ENCODE results near the gene DGKI. TPM values are rescaled to one million over a fixed set of nuclear protein-coding genes. Genes with fewer than 3 reads are reported as not detected.

DGKI gene
- total and polyA plus RNA-seq, 5 donors from 2014 or later, result not detected

GRCh38 chr7:137546671-137547070, 300.1 kb downstream of the DGKI start:
- no peak overlapping the region for H3K27ac ChIP-seq (ENCODE audit: insufficient read depth, low read length, poor library complexity, severe bottlenecking)
- no peaks in the 10 kb centered on the region for H3K4me1 Mint-ChIP-seq
- H3K4me3 Mint-ChIP-seq, result no peak overlapping the region
- no peaks in the 10 kb centered on the region for H3K27me3 Mint-ChIP-seq
- no peaks in the 10 kb centered on the region for H3K9me3 ChIP-seq (ENCODE audit: control insufficient read depth in 2 of 2, low read length in 2 of 2)
- H3K9me3 Mint-ChIP-seq, result peaks cover 0 to 4% (median 0%) of the 10 kb centered on the region in 7 donors
- H3K4me3 ChIP-seq (ENCODE audit: low read depth, low read length), result no peak overlapping the region
- H3K27me3 ChIP-seq (ENCODE audit: control insufficient read depth, insufficient read depth, low read length), result no peaks in the 10 kb centered on the region
- no peak for DNase-seq
- no peak overlapping the region for H3K27ac Mint-ChIP-seq
- no peaks in the 10 kb centered on the region for H3K36me3 Mint-ChIP-seq
- H3K4me1 ChIP-seq (ENCODE audit: control insufficient read depth, insufficient read depth, low read length, poor library complexity, severe bottlenecking), result no peaks in the 10 kb centered on the region
- no peaks in the 10 kb centered on the region for H3K36me3 ChIP-seq (ENCODE audit: control insufficient read depth, insufficient read depth, low read length)
- no peak for ATAC-seq (ENCODE audit: low read depth in 2 of 2)

DNA sequence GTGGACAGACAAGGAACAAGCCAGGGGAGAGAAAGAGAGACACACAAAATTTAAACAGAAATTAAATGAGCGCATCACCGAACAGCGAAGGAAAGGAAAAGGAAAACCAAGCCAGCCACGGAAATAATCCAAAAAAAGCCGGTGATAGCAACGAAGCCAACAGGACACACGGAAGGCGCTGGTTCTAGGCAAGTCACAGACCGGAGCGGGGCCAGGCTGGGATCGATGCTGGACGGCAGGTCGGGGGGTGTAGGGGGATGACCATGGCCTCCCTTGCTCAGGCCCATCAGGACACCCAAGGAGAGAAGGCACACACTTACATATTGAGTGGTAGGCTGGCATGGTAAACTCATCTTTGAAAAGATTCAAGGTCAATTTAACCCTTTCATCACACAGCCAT, 300.8 kb downstream of the DGKI start:
- Mint-ChIP-seq H3K4me1 (no peaks in the 10 kb centered on the region), H3K27ac (no peak overlapping the region), H3K9me3 (peaks cover 0 to 7% (median 1%) of the 10 kb centered on the region in 7 donors), H3K4me3 (no peak overlapping the region), H3K36me3 (no peaks in the 10 kb centered on the region), H3K27me3 (no peaks in the 10 kb centered on the region)
- H3K27ac ChIP-seq (ENCODE audit: insufficient read depth, low read length, poor library complexity, severe bottlenecking), result no peak overlapping the region
- ATAC-seq (ENCODE audit: low read depth in 2 of 2) (no peak), DNase-seq (no peak)
- no peaks in the 10 kb centered on the region for H3K27me3 ChIP-seq (ENCODE audit: control insufficient read depth, insufficient read depth, low read length)
- no peaks in the 10 kb centered on the region for H3K9me3 ChIP-seq (ENCODE audit: control insufficient read depth in 2 of 2, low read length in 2 of 2)
- no peaks in the 10 kb centered on the region for H3K36me3 ChIP-seq (ENCODE audit: control insufficient read depth, insufficient read depth, low read length)
- no peaks in the 10 kb centered on the region for H3K4me1 ChIP-seq (ENCODE audit: control insufficient read depth, insufficient read depth, low read length, poor library complexity, severe bottlenecking)
- no peak overlapping the region for H3K4me3 ChIP-seq (ENCODE audit: low read depth, low read length)

DNA sequence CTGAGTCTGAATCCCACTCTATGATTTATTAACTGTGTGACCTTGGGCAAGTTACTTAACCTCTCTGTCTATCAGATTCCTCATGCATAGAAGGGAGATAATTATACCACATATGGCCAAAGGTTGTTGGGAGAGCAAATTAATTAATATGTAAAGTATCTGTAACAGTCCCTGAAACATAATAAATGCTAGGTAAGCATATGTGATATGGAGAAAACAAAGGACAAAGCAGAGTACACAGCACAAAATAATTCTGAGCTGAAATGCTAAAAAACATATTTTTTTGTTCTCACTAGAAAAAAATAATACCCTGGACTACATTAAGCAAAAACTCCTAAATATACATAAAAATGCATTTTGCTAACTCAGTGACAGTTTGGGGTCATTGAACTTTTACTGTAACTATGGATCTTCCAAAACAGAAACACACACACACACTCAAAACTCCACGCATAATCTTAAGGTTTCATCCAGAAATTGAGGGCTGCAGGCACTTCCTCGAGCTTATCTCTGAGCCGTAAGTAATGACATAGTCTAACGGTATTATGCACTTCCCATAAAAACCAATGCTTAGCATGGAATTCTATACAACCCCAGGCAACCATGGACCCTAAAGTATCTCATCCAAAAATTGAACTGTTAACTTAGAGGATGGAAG, 301.6 kb downstream of the DGKI start:
- H3K27ac ChIP-seq (ENCODE audit: insufficient read depth, low read length, poor library complexity, severe bottlenecking), result no peak overlapping the region
- ATAC-seq (ENCODE audit: low read depth in 2 of 2) (no peak), DNase-seq (no peak)
- H3K4me1 ChIP-seq (ENCODE audit: control insufficient read depth, insufficient read depth, low read length, poor library complexity, severe bottlenecking), result no peaks in the 10 kb centered on the region
- H3K27me3 Mint-ChIP-seq, result no peaks in the 10 kb centered on the region
- no peak overlapping the region for H3K4me3 ChIP-seq (ENCODE audit: low read depth, low read length)
- H3K9me3 Mint-ChIP-seq, result peaks cover 0 to 6% (median 1%) of the 10 kb centered on the region in 7 donors
- no peaks in the 10 kb centered on the region for H3K36me3 ChIP-seq (ENCODE audit: control insufficient read depth, insufficient read depth, low read length)
- H3K4me3 Mint-ChIP-seq, result no peak overlapping the region
- H3K4me1 Mint-ChIP-seq, result peaks cover 0 to 4% (median 0%) of the 10 kb centered on the region in 4 donors
- H3K27me3 ChIP-seq (ENCODE audit: control insufficient read depth, insufficient read depth, low read length), result no peaks in the 10 kb centered on the region
- no peaks in the 10 kb centered on the region for H3K36me3 Mint-ChIP-seq
- no peak overlapping the region for H3K27ac Mint-ChIP-seq
- no peaks in the 10 kb centered on the region for H3K9me3 ChIP-seq (ENCODE audit: control insufficient read depth in 2 of 2, low read length in 2 of 2)

DNA sequence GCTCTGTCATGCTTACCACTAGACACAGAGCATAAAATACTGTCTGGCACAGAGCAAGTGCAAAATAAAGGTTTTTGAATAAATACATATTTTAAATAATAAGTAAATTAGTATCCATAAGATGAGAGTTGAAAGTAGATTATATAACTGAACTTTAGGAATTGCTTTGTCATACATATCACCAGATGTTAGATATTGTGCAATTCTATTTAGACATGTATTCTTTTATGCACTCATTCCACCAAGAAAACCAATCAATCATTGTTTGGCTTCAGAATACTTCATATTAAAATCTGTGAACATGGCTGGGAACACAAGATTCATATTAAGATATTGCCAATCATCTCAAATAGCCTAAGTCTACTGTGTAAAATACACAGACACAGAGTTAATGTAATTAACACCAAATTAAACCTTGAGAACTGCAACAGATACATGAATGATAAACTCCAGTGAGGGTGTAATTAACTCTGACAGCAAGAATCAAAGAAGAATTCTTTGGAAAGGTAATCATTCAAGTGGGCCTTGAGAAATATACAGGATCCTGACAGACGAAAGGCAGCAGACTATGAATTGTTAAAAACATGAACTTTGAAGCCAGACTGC, 302.2 kb downstream of the DGKI start:
- ATAC-seq (ENCODE audit: low read depth in 2 of 2), result no peak
- Histone ChIP-seq H3K4me3 (ENCODE audit: low read depth, low read length) (no peak overlapping the region), H3K27ac (ENCODE audit: insufficient read depth, low read length, poor library complexity, severe bottlenecking) (no peak overlapping the region), H3K36me3 (ENCODE audit: control insufficient read depth, insufficient read depth, low read length) (no peaks in the 10 kb centered on the region), H3K27me3 (ENCODE audit: control insufficient read depth, insufficient read depth, low read length) (no peaks in the 10 kb centered on the region), H3K9me3 (ENCODE audit: control insufficient read depth in 2 of 2, low read length in 2 of 2) (no peaks in the 10 kb centered on the region), H3K4me1 (ENCODE audit: control insufficient read depth, insufficient read depth, low read length, poor library complexity, severe bottlenecking) (no peaks in the 10 kb centered on the region)
- Mint-ChIP-seq H3K9me3 (peaks cover 0 to 6% (median 1%) of the 10 kb centered on the region in 7 donors), H3K36me3 (no peaks in the 10 kb centered on the region), H3K4me3 (no peak overlapping the region), H3K27me3 (no peaks in the 10 kb centered on the region), H3K4me1 (peaks cover 0 to 4% (median 0%) of the 10 kb centered on the region in 4 donors), H3K27ac (no peak overlapping the region)
- DNase-seq, result no peak

DNA sequence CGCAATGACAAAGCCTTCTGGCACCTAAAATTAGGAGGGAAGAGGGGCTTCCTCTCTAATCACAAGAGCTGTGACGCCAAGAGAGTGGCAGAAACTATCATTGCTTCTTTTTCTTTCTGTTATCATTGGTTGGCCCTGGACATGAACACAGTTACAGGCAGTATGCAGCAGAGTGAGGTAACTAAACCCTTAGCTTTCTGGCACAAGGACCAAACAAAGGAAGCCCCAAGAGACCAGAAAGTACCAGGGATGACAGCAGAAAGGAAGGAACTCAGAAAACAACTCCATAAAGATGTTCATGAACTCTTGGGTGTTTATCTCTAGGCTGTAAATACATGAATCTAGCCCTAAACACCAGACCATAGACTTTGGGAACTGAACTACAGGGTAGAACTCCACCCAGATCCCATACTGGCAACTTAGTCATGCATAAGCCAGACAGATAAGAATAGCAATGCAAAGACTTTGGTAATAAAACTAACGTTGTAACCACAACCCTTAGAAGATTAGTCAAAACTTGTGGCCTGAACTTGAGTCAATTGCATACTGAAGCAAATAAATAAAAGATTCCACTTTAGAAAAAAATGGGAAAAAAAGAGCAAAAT, 307.6 kb downstream of the DGKI start:
- no peaks in the 10 kb centered on the region for H3K36me3 ChIP-seq (ENCODE audit: control insufficient read depth, insufficient read depth, low read length)
- H3K4me3 ChIP-seq (ENCODE audit: low read depth, low read length), result no peak overlapping the region
- no peaks in the 10 kb centered on the region for H3K4me1 ChIP-seq (ENCODE audit: control insufficient read depth, insufficient read depth, low read length, poor library complexity, severe bottlenecking)
- H3K9me3 ChIP-seq (ENCODE audit: control insufficient read depth in 2 of 2, low read length in 2 of 2), result no peaks in the 10 kb centered on the region
- Mint-ChIP-seq H3K36me3 (no peaks in the 10 kb centered on the region), H3K4me3 (no peak overlapping the region), H3K4me1 (peaks cover 0 to 4% (median 0%) of the 10 kb centered on the region in 4 donors), H3K27ac (no peak overlapping the region), H3K27me3 (no peaks in the 10 kb centered on the region), H3K9me3 (peaks cover 0 to 6% (median 3%) of the 10 kb centered on the region in 7 donors)
- H3K27ac ChIP-seq (ENCODE audit: insufficient read depth, low read length, poor library complexity, severe bottlenecking), result no peak overlapping the region
- no peak for DNase-seq
- H3K27me3 ChIP-seq (ENCODE audit: control insufficient read depth, insufficient read depth, low read length), result no peaks in the 10 kb centered on the region
- ATAC-seq (ENCODE audit: low read depth in 2 of 2), result no peak

DNA sequence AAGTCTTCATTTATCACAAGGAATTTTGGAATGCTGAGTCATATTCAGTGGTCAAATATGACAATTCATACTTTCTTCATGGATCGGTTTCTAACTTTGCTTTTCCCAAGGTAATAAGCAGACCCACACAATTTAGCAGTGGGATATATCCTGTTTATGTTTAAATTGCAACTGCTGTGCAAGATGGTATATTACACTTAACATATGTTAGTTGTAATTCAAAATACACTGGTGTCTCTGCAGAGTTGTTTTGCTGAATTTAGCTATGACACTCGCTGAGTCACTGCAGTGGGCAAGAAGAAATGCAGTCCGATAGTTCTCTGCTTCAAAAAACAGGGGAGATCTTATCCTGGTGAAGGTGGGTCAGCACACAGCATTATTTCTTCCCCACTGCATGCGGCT, 308.4 kb downstream of the DGKI start:
- H3K9me3 Mint-ChIP-seq, result peaks cover 0 to 6% (median 3%) of the 10 kb centered on the region in 7 donors
- no peaks in the 10 kb centered on the region for H3K36me3 Mint-ChIP-seq
- ATAC-seq (ENCODE audit: low read depth in 2 of 2) (no peak), DNase-seq (no peak)
- H3K27ac Mint-ChIP-seq, result no peak overlapping the region
- no peak overlapping the region for H3K4me3 Mint-ChIP-seq
- no peak overlapping the region for H3K4me3 ChIP-seq (ENCODE audit: low read depth, low read length)
- no peaks in the 10 kb centered on the region for H3K27me3 ChIP-seq (ENCODE audit: control insufficient read depth, insufficient read depth, low read length)
- H3K4me1 Mint-ChIP-seq, result peaks cover 0 to 4% (median 0%) of the 10 kb centered on the region in 4 donors
- no peaks in the 10 kb centered on the region for H3K36me3 ChIP-seq (ENCODE audit: control insufficient read depth, insufficient read depth, low read length)
- H3K9me3 ChIP-seq (ENCODE audit: control insufficient read depth in 2 of 2, low read length in 2 of 2), result no peaks in the 10 kb centered on the region
- no peaks in the 10 kb centered on the region for H3K4me1 ChIP-seq (ENCODE audit: control insufficient read depth, insufficient read depth, low read length, poor library complexity, severe bottlenecking)
- no peaks in the 10 kb centered on the region for H3K27me3 Mint-ChIP-seq
- H3K27ac ChIP-seq (ENCODE audit: insufficient read depth, low read length, poor library complexity, severe bottlenecking), result no peak overlapping the region

DNA sequence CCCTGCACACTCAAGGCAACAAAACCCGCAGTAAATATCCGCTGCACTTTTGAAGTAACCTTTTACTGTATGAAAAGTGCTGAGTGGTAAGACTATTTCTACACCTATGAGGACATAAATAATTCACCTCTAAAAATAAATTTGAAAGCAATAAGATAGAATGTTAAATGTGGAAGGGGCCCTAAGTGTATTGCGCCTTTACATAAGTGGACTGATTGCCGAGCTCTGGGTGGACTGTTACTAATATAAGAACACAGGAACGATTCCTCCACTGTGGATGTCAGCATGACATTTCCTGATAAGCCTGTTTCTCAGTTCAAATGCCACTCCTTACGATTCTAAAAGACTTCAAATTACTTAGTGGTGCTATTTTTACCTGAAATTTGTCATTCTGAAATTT, 311.2 kb downstream of the DGKI start:
- no peaks in the 10 kb centered on the region for H3K36me3 ChIP-seq (ENCODE audit: control insufficient read depth, insufficient read depth, low read length)
- H3K4me1 ChIP-seq (ENCODE audit: control insufficient read depth, insufficient read depth, low read length, poor library complexity, severe bottlenecking), result no peaks in the 10 kb centered on the region
- no peak overlapping the region for H3K27ac ChIP-seq (ENCODE audit: insufficient read depth, low read length, poor library complexity, severe bottlenecking)
- H3K27me3 Mint-ChIP-seq, result no peaks in the 10 kb centered on the region
- H3K9me3 Mint-ChIP-seq, result peaks cover 0 to 3% (median 0%) of the 10 kb centered on the region in 7 donors
- no peaks in the 10 kb centered on the region for H3K36me3 Mint-ChIP-seq
- H3K27me3 ChIP-seq (ENCODE audit: control insufficient read depth, insufficient read depth, low read length), result no peaks in the 10 kb centered on the region
- no peaks in the 10 kb centered on the region for H3K4me1 Mint-ChIP-seq
- no peak for DNase-seq
- no peak overlapping the region for H3K27ac Mint-ChIP-seq
- ATAC-seq (ENCODE audit: low read depth in 2 of 2), result no peak
- no peak overlapping the region for H3K4me3 Mint-ChIP-seq
- no peak overlapping the region for H3K4me3 ChIP-seq (ENCODE audit: low read depth, low read length)
- H3K9me3 ChIP-seq (ENCODE audit: control insufficient read depth in 2 of 2, low read length in 2 of 2), result no peaks in the 10 kb centered on the region

Measured in CD4-positive, CD25-positive, alpha-beta regulatory T cell (primary cell).